HCT116 (cell line): ENCODE data around the gene GK.

Experiments
- CEBPB ChIP-seq: IDR thresholded peaks from 2 replicates; pipeline ENCODE4 v1.6.1; 2012; ENCODE audit warnings: low read depth
- CTCF ChIP-seq, 3 experiments: fragments of 200-600 bp in 1 of 3; sonication (generic) in 1 of 3; IDR thresholded peaks in 2 of 3; conservative IDR thresholded peaks in 1 of 3; 2 replicates each; pipeline ENCODE4 v1.5.1; 2012 to 2017; ENCODE audit warnings: low read depth in 2 of 3, low read length in 2 of 3, antibody characterized with exemption in 1 of 3, borderline replicate concordance in 1 of 3, control low read depth in 1 of 3, mild to moderate bottlenecking in 1 of 3, mixed read lengths in 1 of 3, mixed run types in 1 of 3, moderate library complexity in 1 of 3; ENCODE audit not compliant: insufficient read depth in 1 of 3
- EGR1 ChIP-seq: IDR thresholded peaks from 2 replicates; pipeline ENCODE4 v1.6.1; 2012; ENCODE audit warnings: low read depth
- EZH2 ChIP-seq: fragments of 200-600 bp; sonication (generic); IDR thresholded peaks from 2 replicates; pipeline ENCODE4 v1.6.1; 2017; ENCODE audit warnings: antibody characterized with exemption, mixed run types
- EZH2phosphoT487 ChIP-seq: fragments of 200-600 bp; IDR thresholded peaks from 2 replicates; pipeline ENCODE4 v1.6.1; 2018; ENCODE audit warnings: antibody characterized with exemption, borderline replicate concordance
- JUND ChIP-seq: IDR thresholded peaks from 2 replicates; pipeline ENCODE4 v1.6.1; 2012
- POLR2A ChIP-seq: IDR thresholded peaks from 2 replicates; pipeline ENCODE4 v1.7.0; 2011; ENCODE audit warnings: borderline replicate concordance; ENCODE audit not compliant: insufficient read depth, insufficient read length; ENCODE audit errors: extremely low read depth
- POLR2AphosphoS5 ChIP-seq: IDR thresholded peaks from 2 replicates; pipeline ENCODE4 v1.6.1; 2011; ENCODE audit warnings: mild to moderate bottlenecking, low read depth, low read length, moderate library complexity
- RAD21 ChIP-seq: IDR thresholded peaks from 2 replicates; pipeline ENCODE4 v1.6.1; 2012; ENCODE audit warnings: low read depth, mild to moderate bottlenecking
- REST ChIP-seq: IDR thresholded peaks from 2 replicates; pipeline ENCODE4 v1.6.1; 2012; ENCODE audit warnings: low read depth
- SRF ChIP-seq: IDR thresholded peaks from 2 replicates; pipeline ENCODE4 v1.6.1; 2012; ENCODE audit warnings: low read depth
- YY1 ChIP-seq: IDR thresholded peaks from 2 replicates; pipeline ENCODE4 v1.6.1; 2011; ENCODE audit warnings: low read length, low read depth, moderate library complexity, mild to moderate bottlenecking; ENCODE audit not compliant: insufficient replicate concordance; ENCODE audit errors: extremely low read depth
- ZBTB33 ChIP-seq: IDR thresholded peaks from 2 replicates; pipeline ENCODE4 v1.6.1; 2011; ENCODE audit warnings: mild to moderate bottlenecking, low read length, moderate library complexity; ENCODE audit not compliant: insufficient replicate concordance; ENCODE audit errors: extremely low read depth
- ZNF274 ChIP-seq: fragments of 200-500 bp; sonication (Bioruptor generic); IDR thresholded peaks from 2 replicates; pipeline ENCODE4 v1.6.1; 2014; ENCODE audit warnings: mild to moderate bottlenecking, low read depth, low read length, inconsistent platforms

GRCh38 chrX:30666094-30666493 lies 12.9 kb downstream of the GK start:
- TF ChIP-seq SRF (no peak), EZH2 (no peak), CTCF (IDR thresholded peaks at IDR 0.05 in 2 of 3, conservative IDR thresholded peaks at IDR 0.05 in 1 of 3; ENCODE audit: borderline replicate concordance in 1 of 3, insufficient read depth in 1 of 3, low read depth in 2 of 3, low read length in 2 of 3) (no peak), RAD21 (no peak), POLR2AphosphoS5 (no peak), POLR2A (no peak), YY1 (no peak), JUND (no peak), ZNF274 (no peak), ZBTB33 (no peak), CEBPB (no peak), REST (no peak), EZH2phosphoT487 (no peak), EGR1 (no peak)
